Endothelial cell of umbilical vein (primary cell): ENCODE data around the gene RAB33B. TPM values are rescaled to one million over a fixed set of nuclear protein-coding genes. Genes with fewer than 3 reads are reported as not detected.

Experiments
- BruUV-seq: library from RNA; stranded (reverse); fragments of 400-500 nt; replicated peaks from 2 replicates; lab custom pipeline; 2021; lab: Mats Ljungman, UMichigan
- CTCF ChIA-PET: fragments of 300-600, 350-600 bp; sonication (Branson Sonifier 250); formaldehyde crosslinking; loops from one replicate; lab custom pipeline; 2021; ENCODE audit warnings: antibody characterized with exemption, inconsistent platforms; lab: Charles Lee
- POLR2A ChIA-PET: fragments of 300-600, 350-600 bp; sonication (Branson Sonifier 250); formaldehyde crosslinking; loops from one replicate; lab custom pipeline; 2021; ENCODE audit warnings: antibody characterized with exemption, inconsistent platforms; lab: Charles Lee
- DNase-seq: peaks from one replicate; pipeline ENCODE4 v3.0.0-alpha.2; 2011; ENCODE audit warnings: low read depth, low spot score
- FAIRE-seq: peaks from 2 replicates; lab custom pipeline; 2011; peaks lifted over from hg19 to GRCh38; lab: Jason Lieb, UNC
- H2AFZ ChIP-seq: 2 replicates; pipeline ENCODE4 v1.6.0; 2012; ENCODE audit warnings: low read depth, low read length, control low read depth, inconsistent platforms
- H3K27ac ChIP-seq: 2 replicates; pipeline ENCODE4 v1.5.1; 2011; ENCODE audit warnings: low read depth, mild to moderate bottlenecking, control low read depth, low read length, moderate library complexity; ENCODE audit not compliant: insufficient read depth
- H3K27me3 ChIP-seq, 2 experiments: 2 replicates each; pipeline versions ENCODE4 v1.6.0 to v1.6.1; 2011; ENCODE audit warnings: low read length in 2 of 2, mixed read lengths in 1 of 2; ENCODE audit not compliant: control insufficient read depth in 2 of 2, insufficient read depth in 2 of 2
- H3K36me3 ChIP-seq, 2 experiments: 2 replicates in 1 of 2; 3 replicates in 1 of 2; pipeline ENCODE4 v1.5.1; 2011; ENCODE audit warnings: low read length in 2 of 2, mild to moderate bottlenecking in 1 of 2, moderate library complexity in 1 of 2; ENCODE audit not compliant: control insufficient read depth in 2 of 2, insufficient read depth in 2 of 2; ENCODE audit errors: extremely low read depth in 1 of 2
- H3K4me1 ChIP-seq: 3 replicates; pipeline ENCODE4 v1.5.1; 2011; ENCODE audit warnings: mild to moderate bottlenecking, low read length; ENCODE audit not compliant: control insufficient read depth, insufficient read depth; ENCODE audit errors: extremely low read depth
- H3K4me2 ChIP-seq: 2 replicates; pipeline ENCODE4 v1.6.1; 2011; ENCODE audit warnings: low read length, control low read depth, mixed read lengths; ENCODE audit not compliant: insufficient read depth
- H3K4me3 ChIP-seq, 3 experiments: fragments of 200-600 bp in 1 of 3; sonication (generic), shearing (Covaris generic) in 1 of 3; replicated peaks in 1 of 3; 2 replicates each; pipeline ENCODE4 v1.5.1; 2011 to 2016; ENCODE audit warnings: control low read depth in 3 of 3, low read length in 3 of 3, mild to moderate bottlenecking in 2 of 3, inconsistent platforms in 1 of 3, low read depth in 1 of 3, moderate library complexity in 1 of 3; ENCODE audit not compliant: insufficient read depth in 1 of 3
- H3K79me2 ChIP-seq: 2 replicates; pipeline ENCODE4 v1.6.0; 2012; ENCODE audit warnings: low read length, inconsistent platforms; ENCODE audit not compliant: control insufficient read depth, insufficient read depth
- H3K9ac ChIP-seq: replicated peaks from 2 replicates; pipeline ENCODE3; 2011; ENCODE audit warnings: low read length, control low read depth; ENCODE audit not compliant: insufficient read depth; ENCODE audit errors: extremely low read depth
- H3K9me1 ChIP-seq: replicated peaks from 3 replicates; pipeline ENCODE4 v1.6.0; 2011; ENCODE audit warnings: mild to moderate bottlenecking, low read length; ENCODE audit not compliant: control insufficient read depth, insufficient read depth; ENCODE audit errors: extremely low read depth
- H3K9me3 ChIP-seq: replicated peaks from 2 replicates; pipeline ENCODE4 v1.5.1; 2012; ENCODE audit warnings: low read length, inconsistent platforms; ENCODE audit not compliant: control insufficient read depth, insufficient read depth
- H4K20me1 ChIP-seq: replicated peaks from 2 replicates; pipeline ENCODE3; 2011; ENCODE audit warnings: mild to moderate bottlenecking, low read length; ENCODE audit not compliant: control insufficient read depth, insufficient read depth; ENCODE audit errors: extremely low read depth
- CTCF ChIP-seq, 2 donors: IDR thresholded peaks; 1 replicate in 1 of 2; 2 replicates in 1 of 2; pipeline ENCODE4 v1.5.1; 2011; ENCODE audit warnings: low read length in 2 of 2, mild to moderate bottlenecking in 2 of 2, moderate library complexity in 2 of 2, control low read depth in 1 of 2, inconsistent platforms in 1 of 2, low read depth in 1 of 2; ENCODE audit not compliant: insufficient read depth in 1 of 2; ENCODE audit errors: extremely low read depth in 1 of 2
- EZH2 ChIP-seq: IDR thresholded peaks from 2 replicates; pipeline ENCODE4 v1.6.1; 2012; ENCODE audit warnings: borderline replicate concordance, low read depth, mild to moderate bottlenecking, moderate library complexity, low read length, inconsistent platforms; ENCODE audit not compliant: severe bottlenecking
- JUN ChIP-seq: IDR thresholded peaks from 2 replicates; pipeline ENCODE4 v1.6.1; 2011; ENCODE audit warnings: borderline replicate concordance, low read depth; ENCODE audit not compliant: insufficient read length, insufficient read depth
- POLR2AphosphoS5 ChIP-seq: IDR thresholded peaks from 2 replicates; pipeline ENCODE4 v1.6.1; 2012; ENCODE audit warnings: low read depth, mild to moderate bottlenecking, control low read depth, low read length, moderate library complexity; ENCODE audit not compliant: insufficient read depth
- dilution Hi-C: fragments of 300-500 bp; cut with MboI; formaldehyde crosslinking; loops from one replicate; pipeline ENCODE4 v1.15.0; 2019; ENCODE audit warnings: low sequenced_read_pairs; ENCODE audit not compliant: extremely low pct_ligation_motif_present
- intact Hi-C: fragments of 100-400 bp; cut with micrococcal nuclease; formaldehyde crosslinking; loops from one replicate; pipeline ENCODE4 v1.10.0; 2022
- polyA plus RNA-seq, 4 experiments: library from polyadenylated mRNA; depleted of rRNA in 3 of 4; stranded (reverse) in 3 of 4; unstranded in 1 of 4; fragments of >200 nt; gene quantifications; 2 replicates each; pipeline versions ENCODE4 v1.2.1 to v1.2.3, GENCODE V29; 2011 to 2012; ENCODE audit warnings: missing spikeins in 1 of 4
- total RNA-seq: library from RNA; stranded (reverse); gene quantifications from 2 replicates; pipeline ENCODE4 v1.2.3, GENCODE V29; 2021

RAB33B gene
- total and polyA plus RNA-seq, 2 donors (not counting 3 experiments of a cell fraction or from before 2014, with no cell fraction given): 7.8 to 14.7 TPM

DNA sequence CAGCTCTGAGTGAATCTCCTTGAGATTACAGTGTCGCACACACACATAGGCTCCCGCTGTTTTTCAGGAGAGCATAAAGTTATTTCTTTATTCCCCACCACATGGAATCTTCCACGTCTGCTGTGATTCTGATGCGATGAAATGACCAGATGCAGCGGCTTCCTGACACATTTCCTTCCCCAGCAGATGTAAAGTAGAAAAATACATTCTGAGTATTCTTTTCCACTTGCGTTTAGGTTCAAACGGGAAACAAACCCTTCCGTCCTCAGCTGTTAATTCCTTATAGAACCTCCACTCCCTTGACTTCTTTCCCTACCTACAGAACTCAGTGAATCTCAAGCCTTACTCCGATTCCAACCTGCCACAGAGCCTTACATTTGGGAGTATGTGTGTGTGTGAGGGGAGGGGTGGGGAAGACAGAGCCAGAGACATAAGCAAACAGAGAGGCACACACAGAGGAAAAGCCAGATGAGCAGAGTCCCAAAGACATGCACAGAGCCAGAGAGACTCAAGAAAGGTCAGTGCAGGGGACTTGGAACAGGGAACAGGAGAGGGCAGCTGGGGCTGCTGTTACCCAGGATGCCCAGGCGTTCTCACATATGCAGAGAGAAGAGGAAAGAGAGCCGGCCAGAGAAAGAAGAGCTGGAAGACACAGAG, 54.8 kb downstream of the RAB33B start:
- dilution Hi-C loops: no loop called here
- POLR2A ChIA-PET: interaction anchor here (0.6 kb wide), 1 partner anchor 16 kb away, joined by 3 read pairs; no protein-coding TSS in a partner anchor
- intact Hi-C loops: loop anchor here (1.0 to 5.0 kb wide), 2 partner anchors 89 to 124 kb away; no protein-coding TSS in a partner anchor

DNA sequence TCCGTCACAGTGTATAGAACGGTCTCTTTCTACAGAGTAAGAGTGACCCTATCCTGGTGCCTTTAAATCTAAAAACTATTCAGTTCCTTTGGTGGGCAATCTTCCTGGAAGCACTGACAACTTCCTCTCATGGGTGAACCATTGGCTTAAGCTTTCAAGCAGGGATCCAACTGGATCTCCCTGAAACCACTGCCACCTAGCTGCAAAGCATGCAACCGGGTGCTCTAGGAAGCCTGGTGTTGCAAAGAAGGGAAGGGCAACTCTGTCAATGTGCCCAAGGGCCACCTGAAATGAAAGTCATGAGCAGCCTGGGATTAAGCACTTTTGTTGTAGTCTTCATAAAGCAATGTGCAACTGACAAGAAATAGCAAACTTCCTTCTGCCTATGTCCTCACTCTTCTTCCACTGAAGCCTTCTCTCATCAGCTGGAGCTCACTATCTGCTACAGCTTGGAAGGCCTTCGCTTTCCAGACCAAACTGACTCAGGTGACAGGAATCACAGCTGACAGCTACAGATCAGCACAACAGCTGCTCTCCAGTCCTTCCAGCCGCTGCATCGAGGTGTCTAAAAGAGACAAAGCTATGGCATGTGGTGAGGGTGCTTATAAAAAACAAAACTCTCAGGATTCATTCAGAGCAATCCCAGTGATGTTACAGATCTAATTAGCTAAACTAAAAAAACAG, 55.9 kb downstream of the RAB33B start:
- H2AFZ ChIP-seq: no peak overlapping the region
- no peaks in the 10 kb centered on the region for H3K79me2 ChIP-seq
- H3K9me3 ChIP-seq: no peaks in the 10 kb centered on the region
- no peaks in the 10 kb centered on the region for H4K20me1 ChIP-seq
- H3K36me3 ChIP-seq: peaks cover 6 to 18% of the 10 kb centered on the region in 2 experiments
- BruUV-seq: no TSS peak
- H3K27ac ChIP-seq: no peak overlapping the region
- H3K4me1 ChIP-seq: peaks cover 7% of the 10 kb centered on the region
- H3K4me3 ChIP-seq: no peak overlapping the region
- no peak overlapping the region for H3K9ac ChIP-seq
- no peaks in the 10 kb centered on the region for H3K27me3 ChIP-seq
- no peak for TF ChIP-seq EZH2
- TF ChIP-seq CTCF (IDR thresholded peaks at IDR 0.05; ENCODE audit: extremely low read depth in 1 of 2, insufficient read depth in 1 of 2, low read depth in 1 of 2, low read length in 2 of 2): peak; percentile 16 to 38
- ChIA-PET CTCF (interaction anchor here (0.6 to 4.4 kb wide), 15 partner anchors 8 to 480 kb away, joined by 3 to 38 read pairs (median 5); no protein-coding TSS in a partner anchor), POLR2A (interaction anchor here (0.6 kb wide), 2 partner anchors 12 to 17 kb away, joined by 3 to 4 read pairs; no protein-coding TSS in a partner anchor)
- H3K9me1 ChIP-seq: no peaks in the 10 kb centered on the region
- DNase-seq (peak; percentile 45), FAIRE-seq (peak; percentile 38)
- intact Hi-C loops: loop anchor here (1.0 to 5.0 kb wide), 2 partner anchors 91 to 122 kb away; no protein-coding TSS in a partner anchor
- no peak overlapping the region for H3K4me2 ChIP-seq
- dilution Hi-C loops: no loop called here

More for the DNA sequence above, 54.8 kb downstream of the RAB33B start:
- Histone ChIP-seq H2AFZ (no peak overlapping the region), H4K20me1 (no peaks in the 10 kb centered on the region), H3K9me3 (no peaks in the 10 kb centered on the region), H3K4me2 (no peak overlapping the region), H3K27me3 (no peaks in the 10 kb centered on the region), H3K79me2 (no peaks in the 10 kb centered on the region), H3K4me3 (no peak overlapping the region), H3K27ac (peak overlapping the region; percentile 46), H3K36me3 (peaks cover 6 to 18% of the 10 kb centered on the region in 2 experiments), H3K9ac (no peak overlapping the region), H3K4me1 (peaks cover 7% of the 10 kb centered on the region), H3K9me1 (no peaks in the 10 kb centered on the region)
- TF ChIP-seq EZH2 (no peak), POLR2AphosphoS5 (no peak), JUN (peak; percentile 15)
- no TSS peak for BruUV-seq
- FAIRE-seq (peak; percentile 56), DNase-seq (peak; percentile 56)
- CTCF ChIA-PET: interaction anchor here (1.2 to 4.4 kb wide), 7 partner anchors 11 to 303 kb away, joined by 3 to 38 read pairs (median 5); no protein-coding TSS in a partner anchor
